AG04450 (cell line): ENCODE results near the gene DNTT. TPM values are rescaled to one million over a fixed set of nuclear protein-coding genes. Genes with fewer than 3 reads are reported as not detected.

Experiments
- CTCF ChIA-PET: fragments of 300-600, 350-600 bp; formaldehyde crosslinking; extraction: SDS; loops from one replicate; lab custom pipeline; 2022; ENCODE audit warnings: antibody characterized with exemption, inconsistent platforms; lab: Charles Lee
- POLR2A ChIA-PET: fragments of 350-600 bp; formaldehyde crosslinking; extraction: SDS; loops from one replicate; lab custom pipeline; 2021; ENCODE audit warnings: antibody characterized with exemption, inconsistent platforms; lab: Yijun Ruan, JAX
- DNase-seq: peaks from one replicate; pipeline ENCODE4 v3.0.0-alpha.2; 2011; ENCODE audit warnings: low read depth, low spot score
- H3K27ac ChIP-seq: one replicate; pipeline ENCODE4 v1.5.1; 2012; ENCODE audit warnings: low read depth, low read length, control low read depth
- H3K27me3 ChIP-seq: one replicate; pipeline ENCODE4 v1.6.0; 2012; ENCODE audit warnings: low read length; ENCODE audit not compliant: control insufficient read depth, insufficient read depth
- H3K4me3 ChIP-seq: 2 replicates; pipeline ENCODE4 v1.5.1; 2011; ENCODE audit warnings: mild to moderate bottlenecking, low read depth, low read length, control low read depth
- H3K9me3 ChIP-seq: 2 replicates; pipeline ENCODE4 v1.5.1; 2012; ENCODE audit warnings: low read length; ENCODE audit not compliant: control insufficient read depth, insufficient read depth
- polyA plus RNA-seq: library from polyadenylated mRNA; depleted of rRNA; stranded (reverse); fragments of >200 nt; gene quantifications from 2 replicates; pipeline ENCODE4 v1.2.3, GENCODE V29; 2011
- TF ChIP-seq, protein P1 (sequence below): IDR thresholded peaks from 2 replicates; pipeline ENCODE4 v1.5.1; 2011; ENCODE audit warnings: low read depth, low read length, control low read depth, inconsistent platforms

The DNTT gene
- polyA plus RNA-seq, 1 experiment = not detected

DNA sequence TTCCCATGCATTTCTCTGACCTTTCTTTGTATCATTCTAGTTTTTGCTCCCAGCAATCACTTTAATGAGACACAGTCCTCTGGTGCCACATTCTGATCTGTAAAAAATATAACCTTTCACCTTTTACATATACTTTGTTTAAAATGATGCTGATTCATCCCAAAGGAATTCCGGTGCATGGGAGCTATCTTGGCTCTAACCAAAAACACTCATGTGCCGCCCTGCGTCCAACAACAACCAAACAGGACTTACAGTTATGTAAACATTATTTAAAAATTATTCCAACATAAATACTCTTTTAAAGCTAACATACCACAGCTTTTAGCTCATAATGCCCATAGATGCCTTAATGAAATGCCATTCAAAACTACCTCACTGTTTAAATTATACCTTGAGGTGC is 62.3 kb downstream of the DNTT start:
- H3K4me3 ChIP-seq = no peak overlapping the region
- H3K9me3 ChIP-seq = no peaks in the 10 kb centered on the region
- POLR2A ChIA-PET = no interaction called here
- peaks cover 4% of the 10 kb centered on the region for H3K27me3 ChIP-seq
- DNase-seq = peak; percentile 18
- TF ChIP-seq, protein P1, sequence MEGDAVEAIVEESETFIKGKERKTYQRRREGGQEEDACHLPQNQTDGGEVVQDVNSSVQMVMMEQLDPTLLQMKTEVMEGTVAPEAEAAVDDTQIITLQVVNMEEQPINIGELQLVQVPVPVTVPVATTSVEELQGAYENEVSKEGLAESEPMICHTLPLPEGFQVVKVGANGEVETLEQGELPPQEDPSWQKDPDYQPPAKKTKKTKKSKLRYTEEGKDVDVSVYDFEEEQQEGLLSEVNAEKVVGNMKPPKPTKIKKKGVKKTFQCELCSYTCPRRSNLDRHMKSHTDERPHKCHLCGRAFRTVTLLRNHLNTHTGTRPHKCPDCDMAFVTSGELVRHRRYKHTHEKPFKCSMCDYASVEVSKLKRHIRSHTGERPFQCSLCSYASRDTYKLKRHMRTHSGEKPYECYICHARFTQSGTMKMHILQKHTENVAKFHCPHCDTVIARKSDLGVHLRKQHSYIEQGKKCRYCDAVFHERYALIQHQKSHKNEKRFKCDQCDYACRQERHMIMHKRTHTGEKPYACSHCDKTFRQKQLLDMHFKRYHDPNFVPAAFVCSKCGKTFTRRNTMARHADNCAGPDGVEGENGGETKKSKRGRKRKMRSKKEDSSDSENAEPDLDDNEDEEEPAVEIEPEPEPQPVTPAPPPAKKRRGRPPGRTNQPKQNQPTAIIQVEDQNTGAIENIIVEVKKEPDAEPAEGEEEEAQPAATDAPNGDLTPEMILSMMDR = no peak
- CTCF ChIA-PET = interaction anchor here (1.1 to 3.4 kb wide), 4 partner anchors 9 to 32 kb away, joined by 3 to 24 read pairs (median 6); no protein-coding TSS in a partner anchor
- no peak overlapping the region for H3K27ac ChIP-seq

GRCh38 chr10:96367470-96367869 is 63.2 kb downstream of the DNTT start:
- POLR2A ChIA-PET = no interaction called here
- TF ChIP-seq, protein P1 = no peak

DNA sequence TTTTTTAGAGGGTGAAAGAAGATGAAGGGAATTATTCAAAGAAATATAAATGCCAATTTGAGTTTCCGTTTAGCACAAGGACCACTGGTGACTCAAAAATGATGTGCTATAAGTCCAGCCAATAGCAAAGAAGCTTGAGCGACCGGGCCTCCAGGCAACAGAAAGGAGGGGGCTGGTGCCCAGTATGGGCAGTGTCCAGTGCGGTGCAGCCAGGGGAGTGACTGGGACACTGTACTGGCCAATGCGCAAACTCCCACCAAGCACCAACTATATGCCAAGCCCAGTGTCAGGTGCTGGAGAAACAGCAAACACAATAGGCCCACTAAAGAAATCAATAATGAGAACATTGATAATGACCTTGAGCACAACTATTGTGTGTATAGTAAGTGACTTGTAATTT is 64.7 kb downstream of the DNTT start:
- Histone ChIP-seq H3K9me3 (no peaks in the 10 kb centered on the region), H3K27ac (no peak overlapping the region), H3K4me3 (no peak overlapping the region), H3K27me3 (peaks cover 8% of the 10 kb centered on the region)
- ChIA-PET POLR2A (no interaction called here), CTCF (no interaction called here)
- no peak for DNase-seq
- TF ChIP-seq, protein P1 = no peak

More at GRCh38 chr10:96367470-96367869, 63.2 kb downstream of the DNTT start:
- CTCF ChIA-PET = interaction anchor here (1.0 to 3.4 kb wide), 4 partner anchors 8 to 33 kb away, joined by 3 to 24 read pairs (median 4); no protein-coding TSS in a partner anchor
- DNase-seq = no peak
- Histone ChIP-seq H3K4me3 (no peak overlapping the region), H3K27me3 (peaks cover 4% of the 10 kb centered on the region), H3K27ac (no peak overlapping the region), H3K9me3 (no peaks in the 10 kb centered on the region)

DNA sequence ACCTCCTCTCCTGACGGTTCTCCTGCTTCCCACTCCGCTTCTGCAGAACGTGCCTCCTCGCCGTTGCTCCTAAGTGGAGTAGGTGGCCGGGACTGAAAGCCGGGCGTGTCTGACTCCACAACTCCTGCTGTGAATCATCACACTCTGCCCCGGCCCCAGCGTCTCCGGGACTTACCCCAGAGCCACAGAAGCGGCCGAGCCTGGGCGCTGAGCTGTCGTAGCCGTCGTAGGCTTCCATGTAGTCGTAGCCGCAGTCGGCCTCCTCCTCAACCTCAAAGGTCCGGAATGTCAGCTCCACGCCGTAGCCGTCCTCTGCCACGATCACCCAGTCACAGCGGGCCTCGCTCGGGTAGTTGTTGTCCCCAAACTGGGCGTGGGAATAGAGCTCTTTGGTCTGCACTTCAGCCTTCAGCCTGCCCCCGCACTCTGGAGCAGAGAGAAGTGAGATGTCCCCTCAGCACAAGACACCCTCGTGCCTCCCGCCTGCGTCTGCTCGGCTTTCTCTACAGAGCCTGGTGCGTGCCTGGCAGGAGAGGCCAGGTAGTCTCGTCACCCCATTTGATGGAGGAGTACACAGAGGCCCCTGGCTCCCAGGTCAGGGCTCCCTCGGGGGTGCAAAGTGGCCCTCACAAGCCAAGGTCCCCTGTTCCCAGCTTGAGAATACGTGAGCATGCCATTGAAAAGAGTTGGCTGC is 65.8 kb downstream of the DNTT start:
- H3K9me3 ChIP-seq = no peaks in the 10 kb centered on the region
- no peak overlapping the region for H3K27ac ChIP-seq
- peaks cover 13% of the 10 kb centered on the region for H3K27me3 ChIP-seq
- TF ChIP-seq, protein P1 = no peak
- CTCF ChIA-PET = interaction anchor here (0.8 to 2.8 kb wide), 12 partner anchors 8 to 864 kb away, joined by 3 to 9 read pairs (median 4); partner anchors contain the start of genes OPALIN and TLL2
- H3K4me3 ChIP-seq = no peak overlapping the region
- POLR2A ChIA-PET = no interaction called here
- DNase-seq = no peak

DNA sequence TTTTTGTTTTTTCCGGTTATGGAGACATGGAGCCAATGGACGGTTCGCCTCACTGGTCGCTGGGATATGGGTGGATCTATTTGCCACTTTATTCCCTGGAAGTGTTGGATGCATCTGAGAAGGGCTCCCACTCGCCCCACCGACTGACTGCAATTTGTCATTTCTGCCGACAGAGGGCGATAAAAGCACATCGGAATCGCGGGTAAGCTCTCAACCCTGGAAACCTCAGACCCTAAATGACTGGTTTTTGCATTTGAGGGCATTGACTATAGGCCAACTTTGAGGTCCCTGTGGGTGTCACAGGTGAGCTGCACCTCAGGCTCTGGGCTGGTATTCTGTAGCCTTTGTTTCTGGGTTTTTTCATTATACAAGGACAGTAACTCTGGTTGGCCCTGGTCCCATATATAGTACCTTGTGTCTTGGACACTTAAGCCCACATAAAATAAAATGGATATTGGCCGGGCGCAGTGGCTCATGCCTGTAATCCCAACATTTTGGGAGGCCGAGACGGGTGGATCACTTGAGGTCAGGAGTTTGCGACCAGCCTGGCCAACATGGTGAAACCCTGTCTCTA is 66.4 kb downstream of the DNTT start:
- H3K9me3 ChIP-seq = no peaks in the 10 kb centered on the region
- H3K27ac ChIP-seq = no peak overlapping the region
- no peak for DNase-seq
- no peak overlapping the region for H3K4me3 ChIP-seq
- H3K27me3 ChIP-seq = peaks cover 11% of the 10 kb centered on the region
- POLR2A ChIA-PET = no interaction called here
- TF ChIP-seq, protein P1 = peak; percentile 66
- CTCF ChIA-PET = interaction anchor here (0.6 to 2.8 kb wide), 15 partner anchors 9 to 864 kb away, joined by 3 to 12 read pairs (median 3); partner anchors contain the start of genes OPALIN and TLL2
